Stimulated activated CD8-positive, alpha-beta memory T cell treated with anti-CD3 and anti-CD28 coated beads, Interleukin-4, amount 100 ng/mL, for 1 hour (primary cell): ENCODE measurements around the gene ARL17B.
A peak's percentile ranks its signal among the peaks of the same experiment; 100 is the strongest.
"Not testable (repeated sequence)": the region's sequence is repeated elsewhere in the genome, so short reads cannot be mapped to it uniquely, and the experiment has no call there.

ENCODE experiments used
- DNase-seq, 2 donors: peaks; one replicate each; pipeline ENCODE4 v3.0.0-alpha.2; 2020; ENCODE audit warnings: low read depth in 2 of 2, low spot score in 1 of 2

ARL17B gene

DNA sequence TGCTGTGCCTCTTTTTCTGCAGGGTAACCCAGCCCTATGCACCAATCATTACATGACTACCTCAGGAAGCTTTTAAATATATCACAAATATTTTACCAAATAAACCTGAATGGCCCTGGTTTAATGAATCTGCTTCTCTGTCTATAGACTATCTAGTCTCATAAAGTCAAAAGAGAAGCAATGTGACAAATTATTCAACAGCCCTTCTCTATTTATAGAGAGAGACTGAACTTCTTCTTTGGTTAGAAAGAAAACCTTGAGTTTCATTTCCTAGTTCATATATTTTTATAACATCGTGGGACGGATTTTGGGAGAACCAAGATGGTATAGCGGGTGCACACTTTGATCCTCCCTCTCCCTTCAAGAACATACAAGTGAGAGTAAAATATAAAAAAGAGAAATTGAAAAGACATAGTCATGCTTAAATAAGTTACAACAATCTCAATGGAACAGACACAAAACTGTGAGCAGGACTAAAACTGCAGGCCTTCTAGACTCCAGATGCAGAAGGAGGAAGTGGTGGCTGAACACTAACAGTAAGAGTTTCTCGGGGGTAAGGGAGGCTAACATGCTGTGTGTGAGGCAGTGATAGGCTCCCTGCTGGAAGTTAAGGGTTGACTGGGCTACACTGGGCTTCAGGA lies 70.5 kb downstream of the ARL17B start:
- not testable (repeated sequence) for DNase-seq

DNA sequence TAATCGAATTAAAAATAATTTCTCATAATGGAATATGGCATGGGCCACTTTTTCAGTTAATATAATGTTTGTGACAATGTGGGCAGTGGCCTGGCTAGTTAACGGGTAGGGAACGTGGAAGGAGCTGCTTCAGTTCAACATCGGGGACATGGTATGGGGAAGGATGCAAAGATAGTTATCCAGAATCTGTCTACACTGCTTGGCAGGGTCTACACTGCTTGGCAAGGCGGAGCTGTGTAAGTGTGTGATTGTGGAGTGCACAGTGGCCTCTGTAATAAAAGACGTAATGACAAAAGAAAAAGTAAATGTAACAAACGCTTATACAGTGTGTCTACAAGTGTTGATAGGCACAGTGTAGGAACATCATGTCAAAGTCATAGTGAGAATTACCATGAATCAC lies 74.0 kb downstream of the ARL17B start:
- not testable (repeated sequence) for DNase-seq

GRCh38 chr17:46286764-46287221 lies 74.8 kb downstream of the ARL17B start:
- DNase-seq, result peak in 1 of 2 donors; percentile 40

- DNase-seq, result not testable (repeated sequence)
These were observed 76.1 kb downstream of the ARL17B start for GRCh38 chr17:46285500-46285899.

DNA sequence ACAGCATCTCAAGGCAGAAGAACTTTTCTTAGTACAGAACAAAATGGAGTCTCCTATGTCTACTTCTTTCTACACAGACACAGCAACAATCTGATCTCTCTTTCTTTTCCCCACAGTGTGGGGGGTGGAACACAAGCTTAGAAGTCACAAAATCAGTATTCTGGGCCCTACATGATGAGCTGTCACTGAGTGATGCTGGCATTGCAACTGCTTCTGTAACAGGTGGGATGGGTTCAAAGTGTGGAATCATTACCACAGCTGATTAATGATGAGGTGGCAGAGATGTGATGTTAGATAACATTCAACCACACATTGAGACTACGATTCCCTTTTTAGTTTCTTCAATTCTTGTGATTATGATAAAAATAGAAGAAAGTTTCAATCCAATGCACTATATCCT lies 77.1 kb downstream of the ARL17B start:
- DNase-seq, result not testable (repeated sequence)

GRCh38 chr17:46282635-46283034 lies 78.9 kb downstream of the ARL17B start:
- not testable (repeated sequence) for DNase-seq

GRCh38 chr17:46281336-46281735 lies 80.2 kb downstream of the ARL17B start:
- DNase-seq, result not testable (repeated sequence)

GRCh38 chr17:46276728-46277479 lies 84.7 kb downstream of the ARL17B start:
- not testable (repeated sequence) for DNase-seq

DNA sequence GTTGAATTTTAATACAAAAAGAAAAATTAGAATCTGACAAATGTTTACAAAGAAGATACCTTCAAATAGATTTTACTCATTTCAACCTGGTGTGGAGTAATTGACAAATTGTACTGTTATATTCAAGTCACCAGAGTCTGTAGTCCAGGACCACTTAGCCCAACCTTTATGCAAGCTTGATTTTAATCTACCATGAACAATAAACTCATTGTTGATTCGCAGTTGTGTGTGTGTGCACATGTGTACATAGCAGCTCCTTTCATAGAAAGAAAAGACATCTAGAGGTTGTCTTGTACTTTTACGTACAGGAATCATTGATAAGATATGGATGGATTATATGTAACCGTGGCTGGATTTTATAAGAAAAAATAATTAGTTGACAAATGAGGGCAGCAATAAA lies 87.3 kb downstream of the ARL17B start:
- no peak for DNase-seq

- no peak for DNase-seq
These were observed 87.9 kb downstream of the ARL17B start for GRCh38 chr17:46273541-46274236.

GRCh38 chr17:46270032-46270431 lies 91.5 kb downstream of the ARL17B start:
- no peak for DNase-seq

DNA sequence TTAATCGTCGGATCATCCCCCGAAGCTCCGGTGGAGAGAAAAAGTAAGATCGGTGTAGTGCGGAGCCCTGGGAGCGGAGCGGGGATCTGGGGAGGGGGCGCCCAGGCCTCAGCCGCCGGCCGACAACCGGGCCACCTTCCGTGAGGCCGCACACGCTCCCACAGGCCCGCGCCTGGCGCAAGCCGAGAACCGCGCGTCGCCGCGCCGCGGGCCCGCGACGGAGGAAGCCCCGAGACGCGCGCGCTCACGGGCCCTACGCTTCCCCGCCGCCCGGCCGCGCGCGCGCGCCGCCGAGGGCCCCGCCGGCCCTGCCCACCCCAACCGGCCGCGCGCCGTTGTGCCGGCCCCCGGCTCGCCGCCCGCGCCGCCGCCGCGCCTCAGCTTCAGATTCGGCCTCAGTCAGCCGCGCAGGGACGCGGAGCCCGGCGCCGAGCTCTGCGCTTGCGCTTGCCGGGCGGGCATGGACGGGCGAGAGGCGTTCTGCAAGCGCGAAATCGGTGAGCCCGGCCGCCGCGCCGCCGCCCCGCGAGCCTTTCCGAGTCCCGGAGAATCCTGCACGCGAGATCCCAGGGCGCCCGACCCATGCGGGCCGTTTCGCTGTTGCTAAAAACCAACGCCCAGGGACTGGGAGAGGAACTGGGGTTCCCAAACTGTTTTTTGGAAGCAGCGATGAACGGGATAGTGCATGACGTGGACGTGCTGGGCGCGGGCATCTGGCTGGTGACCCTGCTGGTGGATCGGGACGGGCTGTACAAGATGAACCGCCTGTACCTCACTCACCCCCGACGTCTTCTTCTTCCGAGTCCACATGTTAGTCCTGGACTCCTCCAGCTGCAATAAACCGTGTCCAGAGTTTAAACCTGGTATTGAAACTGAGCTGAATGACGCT lies 94.7 kb downstream of the ARL17B start:
- DNase-seq, result peak; percentile 41 to 75

- not testable (repeated sequence) for DNase-seq
These were observed 95.4 kb downstream of the ARL17B start for GRCh38 chr17:46266063-46266655.

DNA sequence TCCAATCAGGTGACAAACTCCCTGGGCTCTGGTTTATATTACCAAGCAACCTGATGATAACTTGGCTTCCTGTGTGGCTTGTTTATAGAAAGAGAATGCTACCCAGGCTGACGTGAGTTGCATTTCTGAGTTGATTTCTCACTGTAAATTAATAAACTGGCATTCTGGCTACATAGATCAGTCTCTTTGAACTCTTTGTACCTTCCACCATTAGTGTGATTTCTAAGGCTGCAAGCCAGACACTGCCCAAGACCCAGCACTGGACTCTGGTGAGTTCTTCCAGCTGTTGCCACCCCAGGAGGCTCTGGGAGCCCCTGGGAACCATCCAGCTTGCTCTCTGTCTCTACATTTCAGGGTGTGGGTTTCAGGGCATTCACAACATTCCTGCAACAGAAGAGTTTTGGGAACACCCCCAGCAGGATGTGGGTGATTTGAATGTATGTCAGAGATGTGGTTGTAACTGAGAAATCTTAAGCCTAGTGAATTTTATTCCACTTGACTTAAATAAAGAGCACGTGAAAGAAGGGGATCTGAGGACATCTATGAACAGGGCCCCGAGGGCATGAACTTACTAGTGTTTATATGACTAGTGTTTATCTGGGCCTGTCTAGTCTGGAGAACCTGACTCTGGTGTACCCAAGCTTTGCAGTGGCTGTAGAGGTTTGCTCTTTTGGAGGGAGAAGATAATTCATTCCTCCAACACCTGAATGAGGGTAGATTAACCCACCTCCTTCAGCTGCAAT lies 96.9 kb downstream of the ARL17B start:
- DNase-seq, result no peak

DNA sequence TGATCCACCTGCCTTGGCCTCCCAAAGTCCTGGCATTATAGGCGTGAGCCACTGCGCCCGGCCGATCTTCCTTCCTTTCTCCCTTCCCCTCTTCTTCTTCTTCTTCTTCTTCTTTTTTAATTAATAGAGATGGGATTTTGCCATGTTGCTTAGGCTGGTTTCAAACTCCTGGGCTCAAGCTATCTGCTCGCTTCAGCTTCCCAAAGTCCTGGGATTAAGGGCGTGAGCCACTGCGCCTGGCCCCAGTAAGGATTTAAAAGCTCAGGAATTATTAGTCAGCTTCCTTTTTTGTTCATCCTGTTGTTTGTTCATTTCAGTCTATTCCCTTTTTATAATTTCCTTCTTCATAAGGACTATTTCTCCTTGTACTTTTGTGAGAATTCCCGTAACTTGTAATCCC lies 99.3 kb downstream of the ARL17B start:
- DNase-seq, result no peak

- not testable (repeated sequence) for DNase-seq
These were observed 101.5 kb downstream of the ARL17B start for GRCh38 chr17:46259845-46260661.

GRCh38 chr17:46256369-46256768 lies 105.2 kb downstream of the ARL17B start:
- not testable (repeated sequence) for DNase-seq

- DNase-seq, result not testable (repeated sequence)
These were observed 107.4 kb downstream of the ARL17B start for GRCh38 chr17:46254215-46254614.

- peak; percentile 51 to 72 for DNase-seq
These were observed 107.8 kb downstream of the ARL17B start for GRCh38 chr17:46253722-46254121.
